Stomach (tissue), 4 donors: Measurements from ENCODE around the gene LCP2.

Source experiments
- CTCF ChIP-seq, 7 experiments: fragments of 450-650 bp in 4 of 7; fragments of 200-600 bp in 3 of 7; sonication (generic) in 3 of 7; IDR thresholded peaks; one replicate each; pipeline ENCODE4 v1.5.1; 2016 to 2019; ENCODE audit warnings: antibody characterized with exemption in 7 of 7, control low read depth in 2 of 7, mild to moderate bottlenecking in 1 of 7
- EP300 ChIP-seq: sonication (generic); formaldehyde crosslinking; IDR thresholded peaks from one replicate; pipeline ENCODE4 v1.6.1; 2017; ENCODE audit warnings: antibody characterized with exemption
- POLR2A ChIP-seq, 4 donors: fragments of 450-650 bp; IDR thresholded peaks; one replicate each; pipeline ENCODE4 v1.6.1; 2016; ENCODE audit warnings: antibody characterized with exemption in 4 of 4, control low read depth in 2 of 4, mild to moderate bottlenecking in 1 of 4, moderate library complexity in 1 of 4
- POLR2AphosphoS5 ChIP-seq, 3 donors: sonication (generic); formaldehyde crosslinking; IDR thresholded peaks; one replicate each; pipeline ENCODE4 v1.6.1; 2016; ENCODE audit warnings: antibody characterized with exemption in 3 of 3

DNA sequence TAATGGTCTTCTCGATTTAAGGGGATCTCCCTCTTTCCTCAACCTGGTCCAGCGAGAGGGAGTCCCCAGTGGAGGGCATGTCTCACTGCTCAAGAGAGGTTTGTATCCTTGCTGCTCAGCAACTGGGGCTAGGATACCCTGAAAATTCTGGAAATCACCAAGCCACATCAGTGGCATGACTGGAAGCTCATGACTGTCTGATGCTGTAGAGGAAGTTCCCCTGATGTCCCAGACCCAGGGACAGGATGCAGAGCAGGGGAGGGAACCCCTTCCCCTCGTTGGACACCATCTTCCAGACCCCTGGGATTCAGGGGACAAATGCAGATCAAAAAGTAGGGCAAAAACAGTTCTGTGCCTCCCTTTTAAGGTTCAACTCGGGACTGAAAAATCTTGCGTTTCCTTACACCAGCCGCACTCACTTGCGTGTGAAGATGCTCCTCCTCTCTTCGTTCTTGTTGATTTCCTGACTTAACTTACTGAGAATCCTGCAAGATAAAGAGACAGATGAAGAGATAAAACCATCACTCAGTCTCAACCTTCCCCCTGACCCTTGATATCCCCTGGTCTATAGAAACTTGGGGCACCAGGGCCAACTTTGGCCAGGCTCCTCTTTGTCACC, 22.1 kb downstream of the LCP2 start:
- TF ChIP-seq POLR2A (IDR thresholded peaks at IDR 0.05) (no peak), CTCF (IDR thresholded peaks at IDR 0.05) (no peak), POLR2AphosphoS5 (IDR thresholded peaks at IDR 0.05) (no peak), EP300 (no peak)
